Measurements from ENCODE around the gene ANKK1. TPM values are rescaled to one million over a fixed set of nuclear protein-coding genes. Genes with fewer than 3 reads are reported as not detected.

ANKK1 gene
- polyA plus RNA-seq, 3 donors = 0.07 to 0.09 TPM; not detected in 1

DNA sequence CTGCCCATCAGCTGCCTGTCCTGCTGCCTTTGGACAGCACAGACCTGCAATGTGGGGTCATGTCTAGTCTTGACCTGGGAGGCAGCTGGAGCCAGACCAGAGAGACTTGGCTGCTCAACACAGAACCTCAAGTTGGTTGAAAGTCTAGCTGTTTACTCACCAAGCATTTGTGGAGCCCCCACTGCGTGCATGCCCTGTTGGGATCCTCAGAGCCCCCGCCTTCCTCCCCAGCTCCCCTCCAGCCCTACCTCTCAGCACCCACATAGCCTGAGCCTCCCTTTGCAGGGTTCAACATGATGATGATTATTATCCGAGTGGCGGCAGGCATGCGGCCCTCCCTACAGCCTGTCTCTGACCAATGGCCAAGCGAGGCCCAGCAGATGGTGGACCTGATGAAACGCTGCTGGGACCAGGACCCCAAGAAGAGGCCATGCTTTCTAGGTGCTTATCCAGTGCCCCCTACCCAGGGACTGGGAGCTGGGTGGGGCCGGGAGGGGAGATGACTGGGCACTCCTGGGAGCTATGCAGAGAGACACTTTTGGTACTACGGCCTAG lies 8.3 kb downstream of the ANKK1 start:
- H3K27me3 ChIP-seq (ENCODE audit: control insufficient read depth in 2 of 2, insufficient read depth in 2 of 2, low read length in 2 of 2) = no peaks in the 10 kb centered on the region
- H3K27ac ChIP-seq (ENCODE audit: low read depth in 1 of 2, low read length in 2 of 2) = no peak overlapping the region
- TF ChIP-seq, protein P1, sequence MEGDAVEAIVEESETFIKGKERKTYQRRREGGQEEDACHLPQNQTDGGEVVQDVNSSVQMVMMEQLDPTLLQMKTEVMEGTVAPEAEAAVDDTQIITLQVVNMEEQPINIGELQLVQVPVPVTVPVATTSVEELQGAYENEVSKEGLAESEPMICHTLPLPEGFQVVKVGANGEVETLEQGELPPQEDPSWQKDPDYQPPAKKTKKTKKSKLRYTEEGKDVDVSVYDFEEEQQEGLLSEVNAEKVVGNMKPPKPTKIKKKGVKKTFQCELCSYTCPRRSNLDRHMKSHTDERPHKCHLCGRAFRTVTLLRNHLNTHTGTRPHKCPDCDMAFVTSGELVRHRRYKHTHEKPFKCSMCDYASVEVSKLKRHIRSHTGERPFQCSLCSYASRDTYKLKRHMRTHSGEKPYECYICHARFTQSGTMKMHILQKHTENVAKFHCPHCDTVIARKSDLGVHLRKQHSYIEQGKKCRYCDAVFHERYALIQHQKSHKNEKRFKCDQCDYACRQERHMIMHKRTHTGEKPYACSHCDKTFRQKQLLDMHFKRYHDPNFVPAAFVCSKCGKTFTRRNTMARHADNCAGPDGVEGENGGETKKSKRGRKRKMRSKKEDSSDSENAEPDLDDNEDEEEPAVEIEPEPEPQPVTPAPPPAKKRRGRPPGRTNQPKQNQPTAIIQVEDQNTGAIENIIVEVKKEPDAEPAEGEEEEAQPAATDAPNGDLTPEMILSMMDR (IDR thresholded peaks at IDR 0.05) = no peak
- no peaks in the 10 kb centered on the region for H3K4me1 Mint-ChIP-seq
- no peaks in the 10 kb centered on the region for H3K9me3 ChIP-seq (replicated peaks in 1 of 2; ENCODE audit: control insufficient read depth in 1 of 2, insufficient read depth in 1 of 2, low read length in 2 of 2)
- intact Hi-C loops (cut with micrococcal nuclease) = no loop called here
- H3K36me3 Mint-ChIP-seq = no peaks in the 10 kb centered on the region
- no peak overlapping the region for H3K4me2 ChIP-seq (replicated peaks; ENCODE audit: extremely low read depth, low read length, poor library complexity, severe bottlenecking)
- no peak overlapping the region for H3K9ac ChIP-seq (ENCODE audit: insufficient read depth, low read length, poor library complexity, severe bottlenecking)
- no peaks in the 10 kb centered on the region for H3K36me3 ChIP-seq (replicated peaks in 1 of 2; ENCODE audit: control insufficient read depth in 1 of 2, insufficient read depth in 2 of 2, low read length in 2 of 2)
- no peaks in the 10 kb centered on the region for H4K20me1 ChIP-seq (ENCODE audit: insufficient read depth, low read length)
- DNase-seq = no peak
- H3K27me3 Mint-ChIP-seq (ENCODE audit: low read depth in 3 of 3) = peaks cover 0 to 4% (median 0%) of the 10 kb centered on the region in 3 donors
- no peak overlapping the region for H3K4me3 ChIP-seq (replicated peaks in 1 of 3; ENCODE audit: low read depth in 2 of 3, low read length in 3 of 3)
- no peak overlapping the region for H3K27ac Mint-ChIP-seq
- H3K4me1 ChIP-seq (ENCODE audit: control insufficient read depth in 1 of 2, insufficient read depth in 2 of 2, low read length in 2 of 2) = no peaks in the 10 kb centered on the region
- H2AFZ ChIP-seq (ENCODE audit: insufficient read depth, low read depth, low read length, poor library complexity, severe bottlenecking) = no peak overlapping the region
- H3K79me2 ChIP-seq (ENCODE audit: insufficient read depth, low read length) = no peaks in the 10 kb centered on the region
- H3K9me3 Mint-ChIP-seq = no peaks in the 10 kb centered on the region
- H3K4me3 Mint-ChIP-seq = no peak overlapping the region
- WGBS (ENCODE audit: insufficient coverage) = 91% methylated on average over 7 of the region's 9 CpGs

- no peak overlapping the region for H3K4me3 ChIP-seq (replicated peaks in 1 of 3; ENCODE audit: low read depth in 2 of 3, low read length in 3 of 3)
- Mint-ChIP-seq H3K4me1 (no peaks in the 10 kb centered on the region), H3K27me3 (ENCODE audit: low read depth in 3 of 3) (peaks cover 0 to 4% (median 0%) of the 10 kb centered on the region in 3 donors), H3K4me3 (no peak overlapping the region), H3K9me3 (no peaks in the 10 kb centered on the region), H3K27ac (no peak overlapping the region), H3K36me3 (no peaks in the 10 kb centered on the region)
- no CpG with 5 or more reads among the region's 1 CpG for WGBS (ENCODE audit: insufficient coverage)
- intact Hi-C loops (cut with micrococcal nuclease) = no loop called here
- no peak overlapping the region for H2AFZ ChIP-seq (ENCODE audit: insufficient read depth, low read depth, low read length, poor library complexity, severe bottlenecking)
- H3K27me3 ChIP-seq (ENCODE audit: control insufficient read depth in 2 of 2, insufficient read depth in 2 of 2, low read length in 2 of 2) = no peaks in the 10 kb centered on the region
- no peak overlapping the region for H3K4me2 ChIP-seq (replicated peaks; ENCODE audit: extremely low read depth, low read length, poor library complexity, severe bottlenecking)
- TF ChIP-seq, protein P1 (IDR thresholded peaks at IDR 0.05) = no peak
- no peak overlapping the region for H3K9ac ChIP-seq (ENCODE audit: insufficient read depth, low read length, poor library complexity, severe bottlenecking)
- no peak for DNase-seq
- no peaks in the 10 kb centered on the region for H3K4me1 ChIP-seq (ENCODE audit: control insufficient read depth in 1 of 2, insufficient read depth in 2 of 2, low read length in 2 of 2)
- H4K20me1 ChIP-seq (ENCODE audit: insufficient read depth, low read length) = no peaks in the 10 kb centered on the region
- H3K79me2 ChIP-seq (ENCODE audit: insufficient read depth, low read length) = no peaks in the 10 kb centered on the region
- H3K9me3 ChIP-seq (replicated peaks in 1 of 2; ENCODE audit: control insufficient read depth in 1 of 2, insufficient read depth in 1 of 2, low read length in 2 of 2) = no peaks in the 10 kb centered on the region
- no peak overlapping the region for H3K27ac ChIP-seq (ENCODE audit: low read depth in 1 of 2, low read length in 2 of 2)
- H3K36me3 ChIP-seq (replicated peaks in 1 of 2; ENCODE audit: control insufficient read depth in 1 of 2, insufficient read depth in 2 of 2, low read length in 2 of 2) = no peaks in the 10 kb centered on the region
Observed at GRCh38 chr11:113396690-113397089, 9.1 kb downstream of the ANKK1 start.

All from CD14-positive monocyte (primary cell).